ENCODE data around the gene HILPDA. TPM values are rescaled to one million over a fixed set of nuclear protein-coding genes. Genes with fewer than 3 reads are reported as not detected.
A peak's percentile ranks its signal among the peaks of the same experiment; 100 is the strongest.

HILPDA gene
- total RNA-seq, 2 experiments from 2014 or later, result 344 to 362 TPM

GRCh38 chr7:128446306-128446705 lies 9.4 kb upstream of the HILPDA start:
- peak overlapping the region; percentile 36 for H3K27ac Mint-ChIP-seq

GRCh38 chr7:128447941-128448564 lies 7.6 kb upstream of the HILPDA start:
- POLR2A ChIA-PET, result interaction anchor here (0.6 to 1.8 kb wide), 3 partner anchors 13 to 252 kb away, joined by 3 to 6 read pairs (median 5); no protein-coding TSS in a partner anchor
- TF ChIP-seq CTCF (IDR thresholded peaks at IDR 0.05), result no peak
- H3K36me3 Mint-ChIP-seq (ENCODE audit: low read depth), result peaks cover 3% of the 10 kb centered on the region
- peak overlapping the region; percentile 44 for H3K27ac Mint-ChIP-seq
- H3K4me3 Mint-ChIP-seq, result no peak overlapping the region
- CTCF ChIA-PET, result interaction anchor here (0.7 to 7.3 kb wide), 6 partner anchors 9 to 50 kb away, joined by 3 to 60 read pairs (median 6); no protein-coding TSS in a partner anchor
- intact Hi-C loops (cut with micrococcal nuclease), result no loop called here
- ATAC-seq (peak; percentile 48), DNase-seq (peak; percentile 70)
- H3K27me3 Mint-ChIP-seq, result peaks cover 10% of the 10 kb centered on the region
- no peaks in the 10 kb centered on the region for H3K9me3 Mint-ChIP-seq
- peaks cover 52% of the 10 kb centered on the region for H3K4me1 Mint-ChIP-seq (ENCODE audit: low read depth)

More at GRCh38 chr7:128446306-128446705, 9.4 kb upstream of the HILPDA start:
- Mint-ChIP-seq H3K9me3 (no peaks in the 10 kb centered on the region), H3K4me3 (no peak overlapping the region), H3K36me3 (ENCODE audit: low read depth) (peaks cover 3% of the 10 kb centered on the region), H3K4me1 (ENCODE audit: low read depth) (peaks cover 36% of the 10 kb centered on the region), H3K27me3 (peaks cover 2% of the 10 kb centered on the region)
- no peak for ATAC-seq
- CTCF ChIA-PET, result interaction anchor here (1.1 to 7.3 kb wide), 3 partner anchors 15 to 21 kb away, joined by 3 to 60 read pairs (median 5); no protein-coding TSS in a partner anchor
- no peak for TF ChIP-seq CTCF (IDR thresholded peaks at IDR 0.05)
- intact Hi-C loops (cut with micrococcal nuclease), result no loop called here
- no peak for DNase-seq
- POLR2A ChIA-PET, result interaction anchor here (0.6 to 1.5 kb wide), 2 partner anchors 9 to 227 kb away, joined by 3 to 5 read pairs; no protein-coding TSS in a partner anchor

- DNase-seq (no peak), ATAC-seq (no peak)
- TF ChIP-seq CTCF (IDR thresholded peaks at IDR 0.05), result no peak
- H3K27ac Mint-ChIP-seq, result peak overlapping the region; percentile 10
- peaks cover 12% of the 10 kb centered on the region for H3K27me3 Mint-ChIP-seq
- no peaks in the 10 kb centered on the region for H3K9me3 Mint-ChIP-seq
- CTCF ChIA-PET, result interaction anchor here (1.7 to 7.3 kb wide), 5 partner anchors 9 to 50 kb away, joined by 4 to 60 read pairs (median 7); no protein-coding TSS in a partner anchor
- no peak overlapping the region for H3K4me3 Mint-ChIP-seq
- H3K4me1 Mint-ChIP-seq (ENCODE audit: low read depth), result peaks cover 56% of the 10 kb centered on the region
- intact Hi-C loops (cut with micrococcal nuclease), result no loop called here
- POLR2A ChIA-PET, result interaction anchor here (0.5 to 1.8 kb wide), 4 partner anchors 12 to 122 kb away, joined by 4 to 6 read pairs (median 4); no protein-coding TSS in a partner anchor
- peaks cover 3% of the 10 kb centered on the region for H3K36me3 Mint-ChIP-seq (ENCODE audit: low read depth)
Observed at GRCh38 chr7:128448751-128449302, 6.9 kb upstream of the HILPDA start.

GRCh38 chr7:128450409-128450808 lies 5.3 kb upstream of the HILPDA start:
- H3K4me1 Mint-ChIP-seq (ENCODE audit: low read depth), result peaks cover 60% of the 10 kb centered on the region
- CTCF ChIA-PET, result interaction anchor here (7.3 kb wide), 1 partner anchor 11 kb away, joined by 60 read pairs; no protein-coding TSS in a partner anchor
- peak; percentile 43 for DNase-seq

More at GRCh38 chr7:128450409-128450808, 5.3 kb upstream of the HILPDA start:
- Mint-ChIP-seq H3K36me3 (ENCODE audit: low read depth) (peaks cover 3% of the 10 kb centered on the region), H3K9me3 (no peaks in the 10 kb centered on the region), H3K4me3 (peak overlapping the region; percentile 60), H3K27ac (peak overlapping the region; percentile 84), H3K27me3 (peaks cover 13% of the 10 kb centered on the region)
- ATAC-seq, result peak; percentile 38
- no peak for TF ChIP-seq CTCF (IDR thresholded peaks at IDR 0.05)
- intact Hi-C loops (cut with micrococcal nuclease), result loop anchor here (10.0 kb wide), 1 partner anchor 46 kb away; the partner anchor contains the start of gene IMPDH1
- POLR2A ChIA-PET, result no interaction called here
